ENCODE measurements around the gene CELA3B. TPM values are rescaled to one million over a fixed set of nuclear protein-coding genes. Genes with fewer than 3 reads are reported as not detected.
A peak's percentile ranks its signal among the peaks of the same experiment; 100 is the strongest.

Gene CELA3B
- total and polyA plus RNA-seq, 2 of the 8 experiments (the other 6 are each of a cell fraction or from before 2014, with no cell fraction given), result not detected

DNA sequence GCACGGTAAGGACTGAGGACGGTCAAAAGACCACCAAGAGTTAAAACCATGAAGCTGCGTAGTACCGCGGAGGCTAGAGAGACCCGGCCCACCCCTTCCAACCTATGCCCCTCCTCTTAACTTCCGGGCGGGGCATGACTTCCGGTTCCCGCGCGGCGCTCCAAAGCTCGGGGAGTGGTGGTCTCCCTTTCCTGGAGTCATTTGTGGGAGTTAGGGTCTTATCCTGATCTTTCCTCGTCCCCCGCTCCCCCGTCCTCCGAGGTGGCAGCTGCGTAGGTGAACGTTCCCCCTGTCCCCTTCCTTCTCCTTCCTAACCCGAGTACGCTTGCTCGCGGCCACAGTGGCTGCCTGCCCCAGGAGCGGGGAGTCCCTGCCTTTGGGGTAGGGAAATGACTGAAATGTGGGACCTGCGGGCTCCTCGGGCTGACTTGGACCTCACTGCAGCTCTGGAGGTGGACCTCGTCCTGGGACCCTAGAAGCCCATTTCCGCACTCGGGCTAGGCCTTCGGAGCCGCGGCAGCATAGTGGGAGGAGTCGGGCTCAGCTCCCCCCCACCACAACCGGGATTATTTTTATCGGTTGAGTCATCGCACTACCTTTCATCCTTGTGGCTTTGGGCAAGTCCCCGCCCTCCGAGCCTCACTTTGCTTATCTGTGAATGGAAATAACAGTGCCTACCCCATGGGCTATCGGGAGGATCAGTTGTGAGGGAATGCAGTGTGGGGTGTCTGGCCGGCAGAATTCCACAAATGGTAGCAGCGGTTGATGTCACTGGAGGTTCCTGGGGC is 48.7 kb downstream of the CELA3B start:
- peak; percentile 39 for FAIRE-seq
- Histone ChIP-seq H2BK12ac (ENCODE audit: low read depth, low read length) (no peak overlapping the region), H3K27ac (ENCODE audit: low read depth, low read length) (peak overlapping the region; percentile 90), H3K79me2 (ENCODE audit: control insufficient read depth in 1 of 2, insufficient read depth in 2 of 2, low read length in 2 of 2) (peaks cover 0 to 10% of the 10 kb centered on the region in 2 experiments; a peak in 2 of 4 replicates), H3K4ac (replicated peaks; ENCODE audit: insufficient read length, low read depth, low read length) (peak overlapping the region; percentile 34), H2BK120ac (replicated peaks; ENCODE audit: low read depth, low read length) (no peak overlapping the region), H2BK5ac (ENCODE audit: low read depth, low read length) (peak overlapping the region; percentile 73), H3K23me2 (ENCODE audit: low read depth, low read length) (peaks cover 8% of the 10 kb centered on the region; the same call in 1 of the 2 replicates), H2AK5ac (ENCODE audit: low read depth, low read length) (no peak overlapping the region), H2BK20ac (ENCODE audit: low read length) (no peak overlapping the region), H3K27me3 (replicated peaks in 1 of 4; ENCODE audit: control insufficient read depth in 3 of 4, extremely low read depth in 1 of 4, insufficient read depth in 3 of 4, low read length in 3 of 4) (no peaks in the 10 kb centered on the region), H3K36me3 (ENCODE audit: control insufficient read depth in 2 of 4, insufficient read depth in 4 of 4, low read length in 3 of 4) (peaks cover 0 to 7% (median 0%) of the 10 kb centered on the region in 4 experiments; a peak in 4 of 8 replicates), H3K9ac (replicated peaks in 1 of 4; ENCODE audit: extremely low read depth in 1 of 4, low read depth in 3 of 4, low read length in 3 of 4) (peak overlapping the region; percentile 76 to 90 (median 82)), H3K9me3 (ENCODE audit: insufficient read depth in 2 of 2, low read depth in 1 of 2, low read length in 1 of 2) (no peaks in the 10 kb centered on the region), H4K20me1 (replicated peaks in 1 of 2; ENCODE audit: control insufficient read depth in 1 of 2, insufficient read depth in 2 of 2, low read length in 2 of 2) (peaks cover 0 to 2% of the 10 kb centered on the region in 2 experiments), H3K23ac (ENCODE audit: insufficient read length) (no peak overlapping the region), H2BK15ac (ENCODE audit: low read length) (no peak overlapping the region), H4K91ac (replicated peaks; ENCODE audit: insufficient read length, low read length) (peak overlapping the region; percentile 47), H3K4me3 (ENCODE audit: extremely low read depth in 1 of 4, insufficient read depth in 2 of 4, low read depth in 3 of 4, low read length in 4 of 4) (peak overlapping the region; percentile 93 to 96 (median 94)), H3K14ac (ENCODE audit: insufficient read length) (no peak overlapping the region), H3K18ac (ENCODE audit: extremely low read depth, low read length) (peak overlapping the region; percentile 84), H2AFZ (ENCODE audit: low read length) (peak overlapping the region; percentile 69; the same call in 1 of the 2 replicates), H4K5ac (ENCODE audit: insufficient read length, low read depth, low read length) (peak overlapping the region; percentile 82), H3K4me1 (replicated peaks in 1 of 4; ENCODE audit: control insufficient read depth in 3 of 4, insufficient read depth in 4 of 4, low read length in 3 of 4) (peaks cover 0 to 12% (median 8%) of the 10 kb centered on the region in 4 experiments), H3K79me1 (ENCODE audit: low read depth, low read length) (no peaks in the 10 kb centered on the region), H3K56ac (replicated peaks; ENCODE audit: insufficient read length, low read depth, low read length) (peak overlapping the region; percentile 39), H3K4me2 (ENCODE audit: insufficient read depth in 1 of 2, low read depth in 2 of 2, low read length in 2 of 2) (peak overlapping the region; percentile 76 to 88), H4K8ac (ENCODE audit: extremely low read depth, insufficient read depth, low read length) (peak overlapping the region; percentile 88; the same call in 1 of the 2 replicates)
- POLR2A ChIA-PET (ENCODE audit: partially characterized antibody), result interaction anchor here (0.6 to 4.6 kb wide), 11 partner anchors 8 to 391 kb away, joined by 3 to 26 read pairs (median 5); partner anchors contain the start of genes CDC42 and CELA3B
- DNase-seq (ENCODE audit: low read depth in 1 of 2, low spot score in 2 of 2), result peak in 1 of 2 experiments; percentile 87
- CTCF ChIA-PET (ENCODE audit: partially characterized antibody), result interaction anchor here (1.0 to 1.9 kb wide), 7 partner anchors 10 to 72 kb away, joined by 3 to 5 read pairs (median 4); no protein-coding TSS in a partner anchor
- 2% methylated on average over 38 of the region's 42 CpGs; no CpG with 5 or more reads in 1 of the 2 experiments for WGBS, 2 experiments (ENCODE audit: extremely low coverage in 1 of 2, insufficient coverage in 1 of 2, insufficient read length in 1 of 2, insufficient replicate concordance in 2 of 2, low coverage in 1 of 2, low lambda C conversion rate in 2 of 2, missing lambda C conversion rate in 1 of 2)
- TF ChIP-seq, protein P1, sequence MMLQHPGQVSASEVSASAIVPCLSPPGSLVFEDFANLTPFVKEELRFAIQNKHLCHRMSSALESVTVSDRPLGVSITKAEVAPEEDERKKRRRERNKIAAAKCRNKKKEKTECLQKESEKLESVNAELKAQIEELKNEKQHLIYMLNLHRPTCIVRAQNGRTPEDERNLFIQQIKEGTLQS (IDR thresholded peaks at IDR 0.05; ENCODE audit: insufficient read depth, low read depth, low read length), result no peak
- peak; percentile 26; the same call in 1 of the 2 replicates for TF ChIP-seq KDM5A (IDR thresholded peaks at IDR 0.05; ENCODE audit: low read length)
- TF ChIP-seq PHF8 (conservative IDR thresholded peaks at IDR 0.05; ENCODE audit: low read depth, low read length), result peak; percentile 86
- no peak for TF ChIP-seq ZNF274 (IDR thresholded peaks at IDR 0.05; ENCODE audit: borderline replicate concordance, extremely low read depth, low read length)
- TF ChIP-seq GABPA (IDR thresholded peaks at IDR 0.05; ENCODE audit: borderline replicate concordance, insufficient read depth, low read length), result peak; percentile 92
- peak; percentile 50 to 89; a peak in 3 of 4 replicates for TF ChIP-seq SIN3A (conservative IDR thresholded peaks at IDR 0.05 in 1 of 2, IDR thresholded peaks at IDR 0.05 in 1 of 2; ENCODE audit: low read depth in 1 of 2, low read length in 2 of 2)
- TF ChIP-seq SP4 (IDR thresholded peaks at IDR 0.05; ENCODE audit: low read length), result no peak
- TF ChIP-seq KDM4A (IDR thresholded peaks at IDR 0.05; ENCODE audit: low read depth, low read length, severe bottlenecking), result peak; percentile 32

Data from H1 (cell line).